Measurements from ENCODE around the gene ALX3. TPM values are rescaled to one million over a fixed set of nuclear protein-coding genes. Genes with fewer than 3 reads are reported as not detected.

Gene ALX3
- total and polyA plus RNA-seq, 2 of the 4 experiments (the other 2 are of a cell fraction) = not detected

GRCh38 chr1:110058591-110058990 is 11.9 kb downstream of the ALX3 start:
- Histone ChIP-seq H3K23ac (ENCODE audit: low read depth, low read length) (no peak overlapping the region), H3K9ac (ENCODE audit: low read depth, low read length) (no peak overlapping the region), H3K9me1 (ENCODE audit: insufficient read depth, low read length) (peaks cover 14% of the 10 kb centered on the region), H3K27me3 (ENCODE audit: control insufficient read depth, insufficient read depth, low read length) (no peaks in the 10 kb centered on the region), H3K36me3 (ENCODE audit: control insufficient read depth, insufficient read depth, low read length) (peaks cover 42% of the 10 kb centered on the region), H4K5ac (ENCODE audit: low read depth, low read length) (no peak overlapping the region), H4K20me1 (ENCODE audit: insufficient read depth, low read length) (peaks cover 19% of the 10 kb centered on the region; the same call in 1 of the 2 replicates), H2AFZ (replicated peaks; ENCODE audit: low read length, poor library complexity) (no peak overlapping the region), H4K91ac (ENCODE audit: insufficient read depth, low read depth, low read length) (no peak overlapping the region), H3K14ac (replicated peaks; ENCODE audit: low read depth, low read length) (no peak overlapping the region), H2BK5ac (ENCODE audit: low read depth, low read length, poor library complexity, severe bottlenecking) (no peak overlapping the region), H3K27ac (ENCODE audit: insufficient read depth, low read length) (no peak overlapping the region), H2BK120ac (ENCODE audit: low read depth, low read length) (no peak overlapping the region), H3K4me3 (ENCODE audit: insufficient read depth, low read depth, low read length) (no peak overlapping the region), H2BK15ac (ENCODE audit: low read depth, low read length) (no peak overlapping the region), H3K9me3 (ENCODE audit: control insufficient read depth, insufficient read depth, low read length) (no peaks in the 10 kb centered on the region), H2AK9ac (replicated peaks; ENCODE audit: low read depth, low read length, poor library complexity) (no peak overlapping the region), H3K79me1 (ENCODE audit: low read depth in 1 of 2, low read length in 2 of 2) (peaks cover 0 to 33% of the 10 kb centered on the region in 2 experiments; a peak in 3 of 4 replicates), H2BK20ac (ENCODE audit: low read depth, low read length) (no peak overlapping the region), H3K4me2 (ENCODE audit: low read depth, low read length) (no peak overlapping the region), H3K56ac (ENCODE audit: extremely low read depth, insufficient read depth, low read length) (no peak overlapping the region), H4K8ac (ENCODE audit: low read depth in 2 of 2, low read length in 2 of 2) (no peak overlapping the region), H3K4ac (ENCODE audit: low read depth, low read length) (no peak overlapping the region), H3K4me1 (ENCODE audit: control insufficient read depth, insufficient read depth, low read length) (peaks cover 26% of the 10 kb centered on the region), H2AK5ac (ENCODE audit: low read depth, low read length) (no peak overlapping the region), H3K18ac (ENCODE audit: low read depth, low read length) (no peak overlapping the region)
- dilution Hi-C loops (cut with HindIII; ENCODE audit: low sequenced_read_pairs, unreplicated experiment) = no loop called here
- in situ Hi-C loops (cut with MboI; ENCODE audit: low sequenced_read_pairs) = no loop called here
- no peak for TF ChIP-seq USF2 (IDR thresholded peaks at IDR 0.05; ENCODE audit: low read depth, low read length)
- TF ChIP-seq BHLHE40 (IDR thresholded peaks at IDR 0.05; ENCODE audit: low read depth, low read length) = no peak
- TF ChIP-seq FOS (IDR thresholded peaks at IDR 0.05; ENCODE audit: low read depth, low read length) = no peak
- no peak for TF ChIP-seq RCOR1 (IDR thresholded peaks at IDR 0.05; ENCODE audit: insufficient replicate concordance, low read length)
- no peak for TF ChIP-seq NFE2L2 (IDR thresholded peaks at IDR 0.05; ENCODE audit: low read depth, low read length)
- ChIA-PET CTCF (no interaction called here), POLR2A (ENCODE audit: unreplicated experiment) (no interaction called here)
- intact Hi-C loops (cut with micrococcal nuclease) = loop anchor here (10.0 kb wide), 1 partner anchor 256 kb away; no protein-coding TSS in a partner anchor
- no peak for DNase-seq
- no TSS peak for BruUV-seq (replicated peaks)
- WGBS, 2 experiments (ENCODE audit: extremely low coverage in 2 of 2, insufficient read length in 1 of 2) = no CpG with 5 or more reads among the region's 1 CpG
- ATAC-seq (ENCODE audit: low read depth) = no peak
